WTC11 (cell line): ENCODE measurements around the gene MPND. TPM values are rescaled to one million over a fixed set of nuclear protein-coding genes. Genes with fewer than 3 reads are reported as not detected.

Experiments
- ATAC-seq: fragments of 200-7000 bp; cut with Tn5 transposase; 2 replicates; pipeline ENCODE4 v1.10.0; 2021; ENCODE audit warnings: mild to moderate bottlenecking, moderate library complexity
- CTCF ChIA-PET: fragments of 300-600 bp; sonication (Branson Sonifier 250); formaldehyde crosslinking; loops from one replicate; lab custom pipeline; 2021; ENCODE audit warnings: antibody characterized with exemption; lab: Charles Lee
- POLR2A ChIA-PET: fragments of 350-600 bp; sonication (Branson Sonifier 250); formaldehyde crosslinking; loops from one replicate; lab custom pipeline; 2021; ENCODE audit warnings: antibody characterized with exemption; lab: Charles Lee
- DNase-seq: peaks from one replicate; pipeline ENCODE4 v3.0.0; 2021; ENCODE audit warnings: low spot score
- H3K27ac Mint-ChIP-seq: 2 replicates; pipeline ENCODE4 v1.8.0; 2021; ENCODE audit warnings: mixed read lengths
- H3K27me3 Mint-ChIP-seq: 2 replicates; pipeline ENCODE4 v1.8.0; 2021; ENCODE audit warnings: low read depth, mild to moderate bottlenecking, moderate library complexity, mixed read lengths
- H3K36me3 Mint-ChIP-seq: 2 replicates; pipeline ENCODE4 v1.8.0; 2021; ENCODE audit warnings: mixed read lengths
- H3K4me1 Mint-ChIP-seq: 2 replicates; pipeline ENCODE4 v1.8.0; 2022; ENCODE audit warnings: mixed read lengths
- H3K4me3 Mint-ChIP-seq: 2 replicates; pipeline ENCODE4 v1.8.0; 2021; ENCODE audit warnings: mild to moderate bottlenecking, moderate library complexity, mixed read lengths
- H3K9me3 Mint-ChIP-seq: 2 replicates; pipeline ENCODE4 v1.8.0; 2021; ENCODE audit warnings: mixed read lengths
- ATF6 ChIP-seq: sonication (generic); formaldehyde crosslinking; IDR thresholded peaks from 2 replicates; pipeline ENCODE4 v1.8.1; 2023; ENCODE audit warnings: mild to moderate bottlenecking, missing genetic modification reagents
- CREB1 ChIP-seq: sonication (generic); formaldehyde crosslinking; IDR thresholded peaks from 2 replicates; pipeline ENCODE4 v1.8.0; 2023; ENCODE audit warnings: mild to moderate bottlenecking, missing genetic modification reagents
- ESRRA ChIP-seq: sonication (generic); formaldehyde crosslinking; IDR thresholded peaks from 2 replicates; pipeline ENCODE4 v1.8.1; 2022; ENCODE audit warnings: mild to moderate bottlenecking, missing genetic modification reagents, borderline replicate concordance
- FOXP1 ChIP-seq: sonication (generic); formaldehyde crosslinking; IDR thresholded peaks from 2 replicates; pipeline ENCODE4 v1.8.0; 2022; ENCODE audit warnings: missing genetic modification reagents, mild to moderate bottlenecking, moderate library complexity, borderline replicate concordance
- NFATC4 ChIP-seq: fragments of 250-450 bp; sonication (Bioruptor Pico); IDR thresholded peaks from 2 replicates; pipeline ENCODE4 v1.9.0; 2021; ENCODE audit warnings: mild to moderate bottlenecking
- NFE2L1 ChIP-seq: sonication (generic); formaldehyde crosslinking; IDR thresholded peaks from 2 replicates; pipeline ENCODE4 v1.8.1; 2023; ENCODE audit warnings: missing genetic modification reagents
- NR2C2 ChIP-seq: sonication (generic); formaldehyde crosslinking; IDR thresholded peaks from 2 replicates; pipeline ENCODE4 v1.8.0; 2022; ENCODE audit warnings: mild to moderate bottlenecking, missing genetic modification reagents
- OVOL2 ChIP-seq: fragments of 250-450 bp; sonication (Bioruptor Pico); IDR thresholded peaks from 2 replicates; pipeline ENCODE4 v1.9.0; 2021; ENCODE audit warnings: mild to moderate bottlenecking, borderline replicate concordance
- RELA ChIP-seq: sonication (generic); formaldehyde crosslinking; IDR thresholded peaks from 2 replicates; pipeline ENCODE4 v1.8.1; 2022; ENCODE audit warnings: missing genetic modification reagents, mild to moderate bottlenecking, borderline replicate concordance
- RORB ChIP-seq: fragments of 250-450 bp; sonication (Bioruptor Pico); IDR thresholded peaks from 2 replicates; pipeline ENCODE4 v1.9.0; 2021; ENCODE audit warnings: mild to moderate bottlenecking
- SMAD4 ChIP-seq: sonication (generic); formaldehyde crosslinking; IDR thresholded peaks from 2 replicates; pipeline ENCODE4 v1.8.0; 2022; ENCODE audit warnings: mild to moderate bottlenecking, missing genetic modification reagents
- STAT6 ChIP-seq: sonication (generic); formaldehyde crosslinking; conservative IDR thresholded peaks from 2 replicates; pipeline ENCODE4 v1.8.1; 2023; ENCODE audit warnings: mild to moderate bottlenecking, low read depth, missing genetic modification reagents, moderate library complexity
- TP53 ChIP-seq: sonication (generic); formaldehyde crosslinking; IDR thresholded peaks from 2 replicates; pipeline ENCODE4 v1.8.1; 2023; ENCODE audit warnings: mild to moderate bottlenecking, missing genetic modification reagents
- ZNF121 ChIP-seq: sonication (generic); formaldehyde crosslinking; IDR thresholded peaks from 2 replicates; pipeline ENCODE4 v1.8.0; 2023; ENCODE audit warnings: missing genetic modification reagents
- ZNF138 ChIP-seq: sonication (generic); formaldehyde crosslinking; conservative IDR thresholded peaks from 2 replicates; pipeline ENCODE4 v1.8.1; 2022; ENCODE audit warnings: mild to moderate bottlenecking, moderate library complexity, missing genetic modification reagents
- ZNF317 ChIP-seq: sonication (generic); formaldehyde crosslinking; IDR thresholded peaks from 2 replicates; pipeline ENCODE4 v1.8.1; 2023; ENCODE audit warnings: low read depth, mild to moderate bottlenecking, moderate library complexity, missing genetic modification reagents, borderline replicate concordance
- total RNA-seq: library from RNA; stranded (reverse); gene quantifications from 3 replicates; pipeline ENCODE4 v1.2.3, GENCODE V29; 2021
- TF ChIP-seq, protein P1 (sequence below): sonication (generic); formaldehyde crosslinking; IDR thresholded peaks from 2 replicates; pipeline ENCODE4 v1.8.0; 2022; ENCODE audit warnings: missing genetic modification reagents
- TF ChIP-seq, protein P2 (sequence below): sonication (generic); formaldehyde crosslinking; IDR thresholded peaks from 2 replicates; pipeline ENCODE4 v1.8.1; 2023; ENCODE audit warnings: mild to moderate bottlenecking, missing genetic modification reagents
- TF ChIP-seq, protein P3 (sequence below): sonication (generic); formaldehyde crosslinking; IDR thresholded peaks from 2 replicates; pipeline ENCODE4 v1.8.1; 2023; ENCODE audit warnings: mild to moderate bottlenecking, missing genetic modification reagents, borderline replicate concordance

MPND gene
- total RNA-seq, 1 experiment from 2014 or later, result 28.3 TPM

DNA sequence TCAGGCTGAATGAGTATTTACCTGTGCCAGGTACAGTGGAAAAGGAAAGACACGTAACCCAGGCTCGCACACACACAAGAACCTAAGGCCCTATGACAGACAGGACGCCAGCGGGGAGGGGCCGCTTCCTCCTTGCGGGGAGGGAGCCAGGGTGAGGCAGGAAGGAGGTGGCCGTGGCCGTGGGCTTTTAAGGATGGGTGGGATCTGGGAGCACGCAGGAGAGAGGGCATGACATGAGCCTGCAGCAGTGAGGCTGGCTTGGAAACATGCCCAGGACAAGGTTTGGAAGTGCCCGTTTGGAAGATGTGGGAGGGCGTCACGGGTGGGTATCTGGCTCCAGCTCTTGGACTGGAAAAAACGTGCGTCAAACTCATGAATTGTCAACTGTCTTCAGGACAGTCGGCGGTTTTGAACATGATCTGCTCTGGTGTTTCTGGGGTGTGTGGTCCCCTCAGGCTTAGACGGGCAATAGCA, 36.9 kb downstream of the MPND start:
- POLR2A ChIA-PET, result no interaction called here

DNA sequence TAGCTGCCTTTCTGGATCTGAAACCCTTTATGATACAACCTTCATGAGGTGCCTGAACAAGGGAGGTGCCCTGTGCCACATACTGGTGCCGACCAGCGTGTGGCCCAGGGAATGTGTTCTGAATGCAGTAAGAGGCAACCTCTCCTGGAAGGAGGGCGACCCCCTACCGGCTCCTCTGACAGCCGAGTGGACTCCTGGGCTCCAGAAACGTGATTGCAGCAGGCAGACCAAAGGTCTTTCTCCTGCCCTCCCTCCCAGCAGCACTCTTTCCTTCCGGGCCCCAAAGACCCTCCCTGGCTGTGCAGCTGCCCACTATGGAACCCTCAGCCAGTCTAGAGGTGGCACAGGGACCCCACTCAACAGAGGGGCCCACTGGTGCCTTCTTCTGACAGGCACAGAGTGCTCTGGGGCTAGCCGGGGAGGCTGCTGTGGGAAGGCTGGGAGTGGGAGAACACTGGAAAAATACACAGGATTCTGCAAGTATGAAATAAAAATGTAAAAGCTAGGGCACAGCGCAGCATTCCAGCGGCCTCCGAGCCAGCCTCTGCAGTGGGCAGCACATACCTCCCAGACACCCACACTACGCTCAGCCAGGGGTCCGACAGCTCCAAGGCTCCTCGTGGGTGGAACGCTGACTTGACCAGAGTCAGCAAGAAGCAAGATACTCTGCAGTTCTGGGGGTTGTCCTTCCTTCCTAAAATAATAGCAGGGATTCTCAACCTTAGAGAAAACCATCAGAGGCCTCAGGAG, 42.1 kb downstream of the MPND start:
- no peaks in the 10 kb centered on the region for H3K9me3 Mint-ChIP-seq
- POLR2A ChIA-PET, result interaction anchor here (0.5 kb wide), 1 partner anchor 117 kb away, joined by 3 read pairs; no protein-coding TSS in a partner anchor
- DNase-seq (no peak), ATAC-seq (no peak)
- peaks cover 25% of the 10 kb centered on the region for H3K4me1 Mint-ChIP-seq
- peaks cover 3% of the 10 kb centered on the region for H3K36me3 Mint-ChIP-seq
- H3K27ac Mint-ChIP-seq, result no peak overlapping the region
- CTCF ChIA-PET, result interaction anchor here (0.6 to 2.1 kb wide), 5 partner anchors 22 to 118 kb away, joined by 3 to 5 read pairs (median 4); no protein-coding TSS in a partner anchor
- H3K4me3 Mint-ChIP-seq, result no peak overlapping the region
- TF ChIP-seq ZNF138, result no peak
- TF ChIP-seq, protein P1, sequence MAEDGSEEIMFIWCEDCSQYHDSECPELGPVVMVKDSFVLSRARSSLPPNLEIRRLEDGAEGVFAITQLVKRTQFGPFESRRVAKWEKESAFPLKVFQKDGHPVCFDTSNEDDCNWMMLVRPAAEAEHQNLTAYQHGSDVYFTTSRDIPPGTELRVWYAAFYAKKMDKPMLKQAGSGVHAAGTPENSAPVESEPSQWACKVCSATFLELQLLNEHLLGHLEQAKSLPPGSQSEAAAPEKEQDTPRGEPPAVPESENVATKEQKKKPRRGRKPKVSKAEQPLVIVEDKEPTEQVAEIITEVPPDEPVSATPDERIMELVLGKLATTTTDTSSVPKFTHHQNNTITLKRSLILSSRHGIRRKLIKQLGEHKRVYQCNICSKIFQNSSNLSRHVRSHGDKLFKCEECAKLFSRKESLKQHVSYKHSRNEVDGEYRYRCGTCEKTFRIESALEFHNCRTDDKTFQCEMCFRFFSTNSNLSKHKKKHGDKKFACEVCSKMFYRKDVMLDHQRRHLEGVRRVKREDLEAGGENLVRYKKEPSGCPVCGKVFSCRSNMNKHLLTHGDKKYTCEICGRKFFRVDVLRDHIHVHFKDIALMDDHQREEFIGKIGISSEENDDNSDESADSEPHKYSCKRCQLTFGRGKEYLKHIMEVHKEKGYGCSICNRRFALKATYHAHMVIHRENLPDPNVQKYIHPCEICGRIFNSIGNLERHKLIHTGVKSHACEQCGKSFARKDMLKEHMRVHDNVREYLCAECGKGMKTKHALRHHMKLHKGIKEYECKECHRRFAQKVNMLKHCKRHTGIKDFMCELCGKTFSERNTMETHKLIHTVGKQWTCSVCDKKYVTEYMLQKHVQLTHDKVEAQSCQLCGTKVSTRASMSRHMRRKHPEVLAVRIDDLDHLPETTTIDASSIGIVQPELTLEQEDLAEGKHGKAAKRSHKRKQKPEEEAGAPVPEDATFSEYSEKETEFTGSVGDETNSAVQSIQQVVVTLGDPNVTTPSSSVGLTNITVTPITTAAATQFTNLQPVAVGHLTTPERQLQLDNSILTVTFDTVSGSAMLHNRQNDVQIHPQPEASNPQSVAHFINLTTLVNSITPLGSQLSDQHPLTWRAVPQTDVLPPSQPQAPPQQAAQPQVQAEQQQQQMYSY (CRISPR knock-in tag), result no peak
- TF ChIP-seq TP53 (CRISPR knock-in tag), result no peak
- TF ChIP-seq, protein P2, sequence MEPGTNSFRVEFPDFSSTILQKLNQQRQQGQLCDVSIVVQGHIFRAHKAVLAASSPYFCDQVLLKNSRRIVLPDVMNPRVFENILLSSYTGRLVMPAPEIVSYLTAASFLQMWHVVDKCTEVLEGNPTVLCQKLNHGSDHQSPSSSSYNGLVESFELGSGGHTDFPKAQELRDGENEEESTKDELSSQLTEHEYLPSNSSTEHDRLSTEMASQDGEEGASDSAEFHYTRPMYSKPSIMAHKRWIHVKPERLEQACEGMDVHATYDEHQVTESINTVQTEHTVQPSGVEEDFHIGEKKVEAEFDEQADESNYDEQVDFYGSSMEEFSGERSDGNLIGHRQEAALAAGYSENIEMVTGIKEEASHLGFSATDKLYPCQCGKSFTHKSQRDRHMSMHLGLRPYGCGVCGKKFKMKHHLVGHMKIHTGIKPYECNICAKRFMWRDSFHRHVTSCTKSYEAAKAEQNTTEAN (CRISPR knock-in tag), result no peak
- TF ChIP-seq STAT6 (CRISPR knock-in tag), result no peak
- TF ChIP-seq RORB (CRISPR knock-in tag), result no peak
- TF ChIP-seq OVOL2 (CRISPR knock-in tag), result no peak
- no peak for TF ChIP-seq RELA (CRISPR knock-in tag)
- TF ChIP-seq ZNF121, result no peak
- no peaks in the 10 kb centered on the region; the same call in 1 of the 2 replicates for H3K27me3 Mint-ChIP-seq

More for the DNA sequence above, 36.9 kb downstream of the MPND start:
- Mint-ChIP-seq H3K36me3 (no peaks in the 10 kb centered on the region), H3K9me3 (no peaks in the 10 kb centered on the region), H3K4me3 (no peak overlapping the region), H3K27ac (peak overlapping the region; percentile 89), H3K27me3 (no peaks in the 10 kb centered on the region), H3K4me1 (peaks cover 40% of the 10 kb centered on the region)
- CTCF ChIA-PET, result interaction anchor here (0.6 to 1.2 kb wide), 3 partner anchors 10 to 20 kb away, joined by 3 to 6 read pairs (median 3); partner anchors contain the start of gene SH3GL1
- TF ChIP-seq ESRRA (CRISPR knock-in tag), result no peak
- no peak for TF ChIP-seq ZNF121
- no peak for TF ChIP-seq NR2C2 (CRISPR knock-in tag)
- TF ChIP-seq, protein P3, sequence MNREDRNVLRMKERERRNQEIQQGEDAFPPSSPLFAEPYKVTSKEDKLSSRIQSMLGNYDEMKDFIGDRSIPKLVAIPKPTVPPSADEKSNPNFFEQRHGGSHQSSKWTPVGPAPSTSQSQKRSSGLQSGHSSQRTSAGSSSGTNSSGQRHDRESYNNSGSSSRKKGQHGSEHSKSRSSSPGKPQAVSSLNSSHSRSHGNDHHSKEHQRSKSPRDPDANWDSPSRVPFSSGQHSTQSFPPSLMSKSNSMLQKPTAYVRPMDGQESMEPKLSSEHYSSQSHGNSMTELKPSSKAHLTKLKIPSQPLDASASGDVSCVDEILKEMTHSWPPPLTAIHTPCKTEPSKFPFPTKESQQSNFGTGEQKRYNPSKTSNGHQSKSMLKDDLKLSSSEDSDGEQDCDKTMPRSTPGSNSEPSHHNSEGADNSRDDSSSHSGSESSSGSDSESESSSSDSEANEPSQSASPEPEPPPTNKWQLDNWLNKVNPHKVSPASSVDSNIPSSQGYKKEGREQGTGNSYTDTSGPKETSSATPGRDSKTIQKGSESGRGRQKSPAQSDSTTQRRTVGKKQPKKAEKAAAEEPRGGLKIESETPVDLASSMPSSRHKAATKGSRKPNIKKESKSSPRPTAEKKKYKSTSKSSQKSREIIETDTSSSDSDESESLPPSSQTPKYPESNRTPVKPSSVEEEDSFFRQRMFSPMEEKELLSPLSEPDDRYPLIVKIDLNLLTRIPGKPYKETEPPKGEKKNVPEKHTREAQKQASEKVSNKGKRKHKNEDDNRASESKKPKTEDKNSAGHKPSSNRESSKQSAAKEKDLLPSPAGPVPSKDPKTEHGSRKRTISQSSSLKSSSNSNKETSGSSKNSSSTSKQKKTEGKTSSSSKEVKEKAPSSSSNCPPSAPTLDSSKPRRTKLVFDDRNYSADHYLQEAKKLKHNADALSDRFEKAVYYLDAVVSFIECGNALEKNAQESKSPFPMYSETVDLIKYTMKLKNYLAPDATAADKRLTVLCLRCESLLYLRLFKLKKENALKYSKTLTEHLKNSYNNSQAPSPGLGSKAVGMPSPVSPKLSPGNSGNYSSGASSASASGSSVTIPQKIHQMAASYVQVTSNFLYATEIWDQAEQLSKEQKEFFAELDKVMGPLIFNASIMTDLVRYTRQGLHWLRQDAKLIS (CRISPR knock-in tag), result no peak
- no peak for TF ChIP-seq ZNF317 (CRISPR knock-in tag)
- no peak for TF ChIP-seq ATF6 (CRISPR knock-in tag)
- TF ChIP-seq FOXP1 (CRISPR knock-in tag), result no peak
- no peak for TF ChIP-seq CREB1
- TF ChIP-seq SMAD4 (CRISPR knock-in tag), result no peak
- TF ChIP-seq TP53 (CRISPR knock-in tag), result no peak
- no peak for TF ChIP-seq NFE2L1 (CRISPR knock-in tag)
- TF ChIP-seq NFATC4, result no peak
- DNase-seq (no peak), ATAC-seq (no peak)
